HG02840 (cell line): ENCODE results near the gene RAPSN.
"Not testable (repeated sequence)": the region's sequence is repeated elsewhere in the genome, so short reads cannot be mapped to it uniquely, and the experiment has no call there.

Source experiments
- ATAC-seq: cut with Tn5 transposase; IDR thresholded peaks from one replicate; pipeline ENCODE4 v1.9.1; 2021; ENCODE audit warnings: mild to moderate bottlenecking, moderate library complexity, moderate number of reproducible peaks; ENCODE audit not compliant: unreplicated experiment, low FRiP score

Gene RAPSN

DNA sequence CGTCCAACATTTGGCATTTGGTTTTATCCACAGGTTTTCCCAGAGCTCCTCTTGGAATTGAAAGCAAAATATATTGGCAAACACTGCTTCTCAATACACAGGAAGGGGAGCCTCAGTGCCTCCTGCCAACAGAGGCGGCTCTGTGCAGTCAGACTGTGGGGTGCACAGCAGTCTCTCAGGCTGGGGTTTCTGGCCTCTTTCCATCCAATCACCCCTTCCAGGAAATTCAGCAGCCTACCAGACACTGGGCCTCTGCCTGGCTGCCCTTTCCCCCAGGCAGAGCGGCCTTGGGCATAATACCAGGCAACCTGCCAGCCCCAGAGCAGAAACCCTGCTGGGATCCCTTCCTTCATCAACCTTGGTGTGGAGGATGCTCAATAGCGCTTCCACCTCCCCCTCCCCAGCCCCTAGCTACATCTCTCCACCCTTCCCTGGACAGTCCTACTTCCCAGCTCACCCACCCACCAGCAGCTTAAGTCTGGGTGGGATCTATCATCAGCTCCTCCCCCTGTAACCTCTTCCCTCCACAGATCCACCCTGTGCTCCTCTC is 17.8 kb upstream of the RAPSN start:
- ATAC-seq, result no peak

DNA sequence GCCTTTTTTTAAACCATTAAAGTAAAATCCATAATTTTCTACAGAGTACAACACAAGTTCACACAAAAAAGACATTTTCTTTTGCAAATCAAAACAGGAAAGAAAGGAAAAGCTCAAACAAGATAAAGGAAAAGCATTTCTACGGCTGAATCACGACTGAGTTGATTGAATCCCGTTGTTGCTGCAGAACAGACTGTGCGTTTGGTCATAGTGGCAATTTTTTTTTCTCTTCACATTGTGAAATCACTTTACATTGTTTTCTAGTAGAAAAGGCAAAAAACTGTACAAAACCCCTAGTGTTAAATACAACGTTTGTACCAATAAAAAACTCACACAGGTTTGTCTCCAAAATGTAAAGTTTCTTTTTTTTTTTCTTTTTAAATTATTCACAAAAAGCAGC is 17.3 kb upstream of the RAPSN start:
- ATAC-seq, result no peak

DNA sequence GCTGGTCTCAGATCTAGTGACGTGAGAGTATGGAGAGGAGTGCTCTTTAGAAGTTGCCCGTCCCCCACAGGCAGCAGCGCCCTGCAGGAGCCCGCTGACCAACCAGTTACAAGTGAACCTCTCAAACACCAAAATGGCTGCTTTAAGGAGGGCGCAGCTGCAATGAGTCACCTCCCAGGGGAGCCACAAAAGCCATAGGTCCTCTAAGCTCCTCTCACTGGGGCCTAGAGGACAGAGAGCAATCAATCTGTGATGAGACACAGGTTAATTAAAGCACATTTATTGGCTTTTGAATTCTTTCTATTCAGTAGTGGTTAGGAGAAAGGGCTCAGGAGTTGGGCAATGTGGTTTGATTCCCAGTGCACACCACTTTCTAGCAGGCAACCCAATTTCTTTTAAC is 15.5 kb upstream of the RAPSN start:
- no peak for ATAC-seq

GRCh38 chr11:47461876-47462275 is 12.9 kb upstream of the RAPSN start:
- no peak for ATAC-seq

GRCh38 chr11:47460571-47461235 is 11.8 kb upstream of the RAPSN start:
- no peak for ATAC-seq

GRCh38 chr11:47454258-47454671 is 5.3 kb upstream of the RAPSN start:
- ATAC-seq, result not testable (repeated sequence)

- ATAC-seq, result no peak
Observed at GRCh38 chr11:47453365-47453764, 4.4 kb upstream of the RAPSN start.

DNA sequence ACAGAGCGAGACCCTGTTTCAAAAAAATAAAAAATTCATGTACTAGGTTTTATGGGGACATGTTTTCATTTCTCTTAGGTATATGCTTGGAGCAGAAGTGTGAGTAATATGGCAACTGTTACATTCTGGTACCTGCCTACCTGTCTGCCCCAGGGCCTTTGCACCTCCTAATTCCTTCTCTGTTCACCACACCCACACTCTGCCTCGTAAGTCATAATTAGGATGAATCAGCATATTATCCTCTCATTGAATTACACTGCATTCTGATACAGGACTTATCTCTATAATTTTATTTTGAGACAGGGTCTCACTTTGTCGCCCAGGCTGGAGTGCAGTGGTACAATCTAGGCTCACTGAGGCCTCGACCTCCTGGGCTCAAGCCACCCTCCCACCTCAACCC is 3.1 kb upstream of the RAPSN start:
- ATAC-seq, result no peak

DNA sequence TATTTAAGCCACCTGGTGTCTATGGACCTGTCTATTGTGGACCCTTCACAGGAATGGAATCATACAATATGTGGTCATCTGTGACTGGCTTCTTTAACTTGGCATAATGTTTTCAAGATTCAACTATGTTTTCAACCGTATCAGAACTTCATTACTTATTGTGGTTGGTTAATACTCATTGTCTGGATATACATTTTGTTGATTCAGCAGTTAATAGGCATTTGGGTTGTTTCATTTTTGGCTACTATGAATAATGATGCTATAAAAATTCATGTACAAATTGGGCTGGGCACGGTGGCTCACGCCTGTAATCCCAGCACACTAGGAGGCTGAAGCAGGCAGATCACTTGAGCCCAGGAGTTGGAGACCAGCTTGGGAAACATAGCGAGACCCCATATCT is 2.5 kb upstream of the RAPSN start:
- ATAC-seq, result no peak

- no peak for ATAC-seq
Observed at GRCh38 chr11:47449541-47449940, 605 bp upstream of the RAPSN start.

- no peak for ATAC-seq
Observed at GRCh38 chr11:47447906-47448305, 1.0 kb downstream of the RAPSN start.

DNA sequence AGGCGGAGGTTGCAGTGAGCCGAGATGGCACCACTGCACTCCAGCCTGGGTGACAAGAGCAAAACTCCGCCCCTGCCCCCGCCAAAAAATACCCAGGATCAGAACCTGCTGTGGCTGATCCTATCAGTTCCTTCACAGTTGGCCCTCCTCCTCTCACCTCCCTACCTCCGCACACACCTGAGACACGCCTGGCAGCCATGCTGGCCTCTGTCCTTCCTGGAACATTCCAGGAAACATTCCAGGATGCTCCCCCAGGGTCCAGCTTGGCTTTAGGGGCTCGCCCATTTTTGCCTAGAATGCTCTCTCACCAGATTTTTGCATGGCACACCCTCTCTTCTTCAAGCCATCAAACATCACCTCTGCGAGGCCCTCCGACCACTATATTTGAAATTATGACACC is 2.1 kb downstream of the RAPSN start:
- ATAC-seq, result no peak

DNA sequence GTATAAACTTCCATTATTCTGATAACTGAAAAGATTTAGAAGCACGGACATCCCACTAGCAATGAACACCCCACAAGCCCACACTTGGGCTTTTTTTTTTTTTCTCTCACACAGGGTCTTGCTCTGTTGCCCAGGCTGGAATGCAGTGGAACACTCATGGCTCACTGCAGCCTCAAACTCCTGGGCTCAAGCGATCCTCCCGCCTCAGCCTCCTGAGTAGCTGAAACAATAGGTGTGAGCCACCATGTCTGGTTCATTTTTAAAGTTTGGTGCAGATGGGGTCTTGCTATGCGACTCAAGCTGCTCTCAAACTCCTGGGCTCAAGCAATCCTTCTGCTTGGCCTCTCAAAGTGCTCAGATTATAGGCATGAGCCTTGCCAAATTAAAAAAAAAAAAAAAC is 3.1 kb downstream of the RAPSN start:
- ATAC-seq, result no peak

DNA sequence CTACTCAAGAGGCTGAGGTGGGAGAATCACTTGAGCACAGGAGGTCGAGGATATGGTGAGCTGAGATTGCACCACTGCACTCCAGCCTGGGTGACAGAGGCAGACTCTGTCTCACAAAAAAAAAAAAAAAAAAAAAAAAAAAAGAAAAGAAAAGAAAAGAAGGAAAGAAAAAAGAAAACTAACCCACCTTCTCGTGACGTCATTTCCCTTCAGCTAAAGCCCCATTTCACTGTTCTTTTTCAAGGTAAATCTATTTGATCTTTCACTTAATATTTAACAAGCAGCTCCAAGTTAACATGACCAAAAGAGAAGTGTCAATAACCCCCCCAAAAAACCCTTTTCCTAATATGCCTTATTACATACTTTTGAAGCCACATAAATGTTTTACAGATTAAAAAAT is 5.1 kb downstream of the RAPSN start:
- ATAC-seq, result no peak

GRCh38 chr11:47443028-47443700 is 5.8 kb downstream of the RAPSN start:
- no peak for ATAC-seq

DNA sequence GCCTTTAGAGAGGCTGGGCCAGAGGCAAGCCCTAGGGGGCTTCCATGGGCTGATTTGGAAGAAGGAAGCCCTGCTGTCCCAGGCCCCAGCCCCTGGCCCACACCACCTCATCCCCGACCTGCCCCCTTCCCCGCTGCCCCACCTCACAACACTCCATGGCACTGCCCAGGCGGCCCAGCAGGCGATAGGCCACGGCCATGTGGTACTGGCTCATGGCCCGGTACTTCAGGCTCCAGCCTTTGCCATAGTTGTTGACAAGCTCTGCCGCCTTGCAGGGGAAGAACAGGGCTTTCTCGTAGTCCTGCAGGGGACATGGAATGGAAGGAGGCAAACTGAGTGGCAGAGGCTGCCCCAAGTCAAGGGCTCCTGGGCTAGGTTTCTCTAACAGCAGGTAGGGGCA is 6.4 kb downstream of the RAPSN start:
- ATAC-seq, result no peak

- no peak for ATAC-seq
Observed at GRCh38 chr11:47441421-47441820, 7.5 kb downstream of the RAPSN start.

DNA sequence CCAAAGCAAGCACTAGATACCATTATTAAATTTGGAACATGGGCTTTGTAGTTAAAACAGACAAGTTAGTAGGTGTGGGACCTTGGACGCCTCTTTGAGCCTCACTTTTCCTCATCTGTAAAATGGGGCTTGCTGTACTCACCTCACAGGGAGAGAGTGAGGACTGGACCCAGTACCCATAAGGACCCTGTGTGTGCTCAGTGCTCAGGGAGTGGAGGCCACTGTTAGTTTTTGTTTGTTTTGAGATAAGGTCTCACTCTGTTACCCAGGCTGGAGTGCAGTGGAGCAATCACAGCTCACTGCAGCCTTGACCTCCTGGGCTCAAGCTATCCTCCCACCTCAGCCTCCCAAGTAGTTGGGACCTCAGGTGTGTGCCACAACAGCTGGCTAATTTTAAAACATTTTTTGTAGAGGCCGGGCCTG is 8.9 kb downstream of the RAPSN start:
- ATAC-seq, result no peak

DNA sequence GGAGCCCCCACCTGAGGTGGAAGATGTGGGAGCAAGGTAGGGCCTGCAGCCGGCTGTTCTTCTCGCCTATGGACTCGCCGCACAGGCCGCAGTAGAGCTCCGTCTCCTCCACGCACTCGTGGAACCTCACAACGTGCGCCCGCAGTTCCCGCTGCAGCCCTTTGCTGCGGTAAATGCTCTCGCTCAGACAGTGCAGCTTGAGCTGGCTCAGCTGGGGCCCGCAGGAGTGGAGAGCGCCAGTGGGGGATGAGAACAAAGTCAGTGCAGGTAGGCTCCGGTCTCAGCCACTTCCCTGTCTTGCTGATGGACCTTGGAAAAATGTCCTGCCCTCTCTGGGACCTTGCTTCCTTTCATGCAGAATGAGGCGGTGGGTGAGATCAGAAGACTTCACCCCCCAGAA is 10.2 kb downstream of the RAPSN start:
- no peak for ATAC-seq

GRCh38 chr11:47437746-47438418 is 11.1 kb downstream of the RAPSN start:
- ATAC-seq, result no peak

- no peak for ATAC-seq
Observed at GRCh38 chr11:47437218-47437745, 11.7 kb downstream of the RAPSN start.
